C4-2B (cell line): ENCODE measurements around the gene CBX1.

Experiments
- CTCF ChIP-seq: fragments of 450-650 bp; conservative IDR thresholded peaks from 2 replicates; pipeline ENCODE4 v1.5.1; 2017; ENCODE audit warnings: mild to moderate bottlenecking
- ZFX ChIP-seq: fragments of 450-650 bp; IDR thresholded peaks from 2 replicates; pipeline ENCODE4 v1.6.1; 2017

DNA sequence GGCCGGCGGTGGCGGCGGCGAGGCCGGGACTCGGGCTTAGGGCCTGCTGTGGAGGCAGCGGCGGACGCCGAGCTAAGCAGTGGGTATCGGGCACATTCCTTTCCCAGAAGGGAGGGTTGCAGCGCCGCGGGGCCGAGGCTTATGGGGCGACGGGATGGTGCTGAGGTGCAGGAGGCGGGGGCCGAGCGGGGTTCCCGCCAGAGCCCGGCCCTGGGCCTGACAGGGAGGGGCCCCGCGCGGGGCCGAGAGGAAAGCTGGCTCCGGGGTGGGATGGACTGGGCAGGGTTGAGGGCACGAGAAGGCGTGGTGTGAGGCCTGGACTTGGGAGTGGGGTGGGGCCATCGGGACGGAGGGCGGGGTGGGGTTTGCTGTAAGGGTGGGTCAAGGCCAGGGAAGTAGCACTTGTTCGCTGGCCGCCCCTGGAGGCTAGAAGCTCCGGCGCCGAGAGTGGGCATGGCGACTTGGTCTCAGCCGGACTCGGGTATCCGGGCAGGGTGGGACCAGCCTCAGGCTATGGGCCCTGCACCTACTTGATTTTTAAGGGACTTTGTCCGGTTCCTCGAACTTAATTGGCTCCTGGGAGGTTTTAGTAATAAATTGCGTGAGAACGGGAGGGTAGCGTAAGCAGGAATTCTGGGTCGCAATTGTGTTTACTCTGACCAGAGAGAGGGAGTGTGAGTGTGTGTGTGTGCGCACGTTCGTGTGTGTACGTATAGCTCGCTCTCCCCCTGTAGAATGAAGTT, 52.7 kb downstream of the CBX1 start:
- no peak for TF ChIP-seq CTCF
- TF ChIP-seq ZFX: peak; percentile 82; the same call in 1 of the 2 replicates
